IPS-18c (cell line): ENCODE measurements around the gene MAP3K21.

Experiments used
- H3K4me3 ChIP-seq: 2 replicates; pipeline ENCODE4 v1.7.0; 2013; ENCODE audit warnings: low read depth, mild to moderate bottlenecking, low read length, moderate library complexity; ENCODE audit not compliant: insufficient read depth
- H3K9me3 ChIP-seq: one replicate; pipeline ENCODE4 v1.6.1; 2013; ENCODE audit warnings: mild to moderate bottlenecking, low read length, moderate library complexity; ENCODE audit not compliant: control insufficient read depth, insufficient read depth

MAP3K21 gene

DNA sequence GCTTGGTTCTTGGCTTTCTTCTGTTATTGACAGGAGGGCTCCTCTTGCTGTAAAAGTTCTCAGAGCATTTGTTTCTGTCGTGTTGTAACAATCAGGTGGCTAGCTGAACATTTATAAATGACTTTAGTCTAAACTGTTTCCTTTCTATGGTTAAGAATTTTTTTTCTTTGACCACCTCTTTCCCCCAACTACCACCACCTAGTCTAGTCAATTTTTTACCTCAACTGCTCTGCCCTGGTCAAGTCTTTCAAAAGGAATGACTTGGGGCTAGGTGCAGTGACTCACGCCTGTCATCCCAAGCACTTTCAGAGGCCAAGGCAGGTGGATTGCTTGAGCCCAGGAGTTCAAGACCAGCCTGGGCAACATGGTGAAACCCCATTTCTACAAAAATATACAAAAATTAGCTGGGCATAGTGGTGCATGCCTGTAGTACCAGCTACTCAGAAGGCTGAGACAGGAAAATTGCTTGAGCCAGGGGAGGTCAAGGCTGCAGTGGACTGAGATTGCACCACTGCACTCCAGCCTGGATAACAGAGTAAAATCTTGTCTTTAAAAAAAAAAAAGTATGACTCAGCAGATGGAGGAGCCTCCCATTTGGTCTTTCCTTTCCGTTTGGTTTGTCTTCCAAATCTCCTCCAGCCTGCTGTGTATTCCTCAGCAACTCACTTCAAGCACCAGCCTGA lies 40.7 kb downstream of the MAP3K21 start:
- Histone ChIP-seq H3K4me3 (no peak overlapping the region), H3K9me3 (no peaks in the 10 kb centered on the region)

DNA sequence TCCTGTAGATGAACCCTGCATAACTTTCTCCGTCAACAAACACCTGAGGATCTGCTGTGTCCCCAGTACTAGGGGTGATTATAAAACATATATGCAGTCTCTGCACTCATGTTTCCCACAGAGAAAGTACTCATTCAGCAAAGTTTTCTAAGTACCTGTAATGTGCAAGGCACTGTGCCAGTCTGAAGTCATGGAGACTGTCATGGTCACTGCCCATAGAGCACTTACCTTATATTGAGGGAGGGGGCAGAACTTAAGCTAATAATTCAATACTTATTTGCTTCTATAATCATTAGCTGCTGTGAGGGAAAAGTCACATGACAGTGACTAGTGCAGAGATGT lies 41.2 kb downstream of the MAP3K21 start:
- Histone ChIP-seq H3K4me3 (no peak overlapping the region), H3K9me3 (no peaks in the 10 kb centered on the region)

GRCh38 chr1:233372218-233373120 lies 44.9 kb downstream of the MAP3K21 start:
- H3K9me3 ChIP-seq, result no peaks in the 10 kb centered on the region
- no peak overlapping the region for H3K4me3 ChIP-seq

- no peaks in the 10 kb centered on the region for H3K9me3 ChIP-seq
- H3K4me3 ChIP-seq, result no peak overlapping the region
These were observed 45.7 kb downstream of the MAP3K21 start for GRCh38 chr1:233373226-233373625.

GRCh38 chr1:233375653-233376052 lies 48.1 kb downstream of the MAP3K21 start:
- Histone ChIP-seq H3K4me3 (no peak overlapping the region), H3K9me3 (no peaks in the 10 kb centered on the region)

GRCh38 chr1:233376382-233377110 lies 49.0 kb downstream of the MAP3K21 start:
- Histone ChIP-seq H3K4me3 (no peak overlapping the region), H3K9me3 (no peaks in the 10 kb centered on the region)

- no peaks in the 10 kb centered on the region for H3K9me3 ChIP-seq
- H3K4me3 ChIP-seq, result no peak overlapping the region
These were observed 52.4 kb downstream of the MAP3K21 start for GRCh38 chr1:233379869-233380438.

DNA sequence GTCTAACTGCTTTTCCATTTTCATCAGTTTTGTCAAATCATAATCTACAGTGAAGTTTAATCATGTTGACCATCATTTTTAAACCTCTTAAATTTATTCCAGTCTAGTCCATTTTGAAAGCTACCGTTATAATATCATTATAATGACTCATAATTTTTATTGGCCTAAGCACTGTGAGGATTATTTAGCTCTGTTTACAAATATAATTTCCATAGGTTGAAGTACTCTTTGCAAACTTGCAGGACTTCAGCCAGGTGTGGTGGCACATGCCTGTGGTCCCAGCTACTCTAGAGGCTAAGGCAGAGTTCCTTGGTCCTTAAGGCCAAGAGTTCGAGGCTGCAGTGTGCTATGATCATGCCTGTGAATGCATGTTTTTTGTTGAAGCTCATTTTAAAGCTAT lies 54.3 kb downstream of the MAP3K21 start:
- no peaks in the 10 kb centered on the region for H3K9me3 ChIP-seq
- no peak overlapping the region for H3K4me3 ChIP-seq

DNA sequence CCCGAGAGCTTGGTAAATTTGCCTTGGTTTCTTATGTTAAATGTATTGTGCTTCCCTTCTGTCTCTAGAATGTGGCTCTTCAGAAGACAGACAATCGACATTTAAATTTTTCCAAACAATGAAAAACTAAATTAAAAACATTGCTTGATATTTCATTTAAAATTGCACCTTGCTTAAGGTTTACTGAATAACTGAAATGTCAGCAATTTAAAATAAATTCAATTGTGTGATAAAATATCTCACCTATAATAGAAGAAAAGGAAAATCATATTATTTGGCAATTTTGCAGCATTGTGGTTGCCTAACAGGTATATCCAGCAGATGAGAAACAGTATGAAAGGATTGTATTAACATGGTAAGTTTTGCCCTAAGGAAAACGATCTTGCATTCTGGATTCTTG lies 56.5 kb downstream of the MAP3K21 start:
- no peaks in the 10 kb centered on the region for H3K9me3 ChIP-seq
- no peak overlapping the region for H3K4me3 ChIP-seq

GRCh38 chr1:233386336-233386735 lies 58.8 kb downstream of the MAP3K21 start:
- Histone ChIP-seq H3K4me3 (no peak overlapping the region), H3K9me3 (no peaks in the 10 kb centered on the region)

- Histone ChIP-seq H3K4me3 (no peak overlapping the region), H3K9me3 (no peaks in the 10 kb centered on the region)
These were observed 60.1 kb downstream of the MAP3K21 start for GRCh38 chr1:233387585-233387984.

- no peak overlapping the region for H3K4me3 ChIP-seq
- H3K9me3 ChIP-seq, result no peaks in the 10 kb centered on the region
These were observed 61.6 kb downstream of the MAP3K21 start for GRCh38 chr1:233389169-233389568.

- Histone ChIP-seq H3K4me3 (no peak overlapping the region), H3K9me3 (no peaks in the 10 kb centered on the region)
These were observed 62.4 kb downstream of the MAP3K21 start for GRCh38 chr1:233389893-233390292.

DNA sequence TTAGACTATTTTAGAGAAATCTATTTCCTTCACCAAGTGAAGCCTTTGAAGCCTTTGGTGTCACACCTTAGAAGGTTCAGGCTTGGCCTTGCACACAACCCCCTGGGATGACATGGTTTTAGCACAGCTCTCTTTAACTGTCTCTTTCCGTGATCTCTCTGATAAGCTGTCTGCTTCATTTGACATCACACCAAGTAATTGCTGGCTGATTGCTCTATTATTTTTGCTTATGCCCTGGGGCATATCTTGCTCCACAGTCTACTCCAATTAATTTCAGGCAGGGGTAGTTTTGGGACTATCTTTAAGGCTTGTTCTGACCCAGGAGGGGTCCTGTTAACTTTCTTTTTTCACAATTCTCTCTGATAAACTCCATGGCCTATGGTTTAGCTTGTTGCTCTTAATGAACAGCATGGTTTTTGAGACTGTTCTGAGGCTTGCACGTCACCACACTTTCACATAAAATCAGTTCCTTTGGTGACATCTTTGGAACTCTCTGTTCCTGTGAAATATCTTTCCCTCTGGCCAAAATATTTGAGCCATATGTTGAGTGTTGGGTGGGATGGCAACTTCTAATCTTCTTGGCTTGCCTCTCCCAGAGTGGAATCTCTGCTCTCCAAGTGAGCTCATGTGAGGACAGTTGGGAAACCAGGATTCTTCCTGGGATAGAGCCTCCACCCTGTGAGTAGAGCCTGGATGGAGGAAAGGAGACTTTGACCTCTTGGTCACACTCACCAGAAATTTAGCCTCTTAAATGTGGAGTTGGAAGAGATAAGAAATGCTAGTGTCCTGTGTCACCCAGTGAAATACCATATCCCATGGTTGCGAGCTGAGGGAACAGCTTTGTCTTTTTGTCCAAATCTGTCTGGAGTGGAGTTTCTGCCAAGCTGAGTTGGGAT lies 63.6 kb downstream of the MAP3K21 start:
- Histone ChIP-seq H3K9me3 (no peaks in the 10 kb centered on the region), H3K4me3 (no peak overlapping the region)

DNA sequence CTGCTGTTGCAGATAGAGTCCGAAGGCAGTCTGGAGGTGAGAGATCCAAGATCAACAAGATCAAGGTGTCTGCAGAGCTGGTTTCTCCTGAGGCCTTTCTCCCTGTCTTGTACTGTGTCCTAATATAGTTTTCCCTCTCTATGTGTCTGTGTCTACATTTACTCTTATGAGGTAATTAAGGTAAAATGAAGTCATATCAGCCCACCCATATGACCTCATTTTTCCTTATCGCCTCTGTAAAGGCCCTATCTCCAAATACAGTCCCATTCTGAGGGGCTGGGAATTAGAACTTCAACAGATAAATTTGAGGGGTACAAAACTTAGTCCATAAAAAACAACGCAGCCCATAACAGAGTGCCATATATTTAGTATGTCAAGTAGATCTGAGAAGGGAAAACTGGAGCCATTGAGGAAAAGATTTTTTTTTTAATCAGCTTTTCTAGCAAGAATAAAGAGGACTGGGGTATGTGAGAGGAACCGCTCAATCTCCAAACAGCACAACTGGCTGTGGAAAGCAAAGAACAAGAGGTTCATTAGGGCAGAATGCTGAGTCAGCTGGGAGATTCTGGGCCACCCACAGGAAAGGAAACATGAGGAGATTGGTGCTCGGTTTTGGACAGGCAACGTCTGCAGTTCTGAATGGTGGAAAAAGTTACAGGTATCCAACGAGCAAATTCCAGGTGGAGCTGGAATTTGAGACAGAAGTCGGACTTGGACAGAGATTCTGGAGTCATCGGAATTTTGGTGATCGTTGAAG lies 65.7 kb downstream of the MAP3K21 start:
- Histone ChIP-seq H3K9me3 (no peaks in the 10 kb centered on the region), H3K4me3 (no peak overlapping the region)
